HL-60 (cell line): Measurements from ENCODE around the gene IL32.

Source experiments
- DNase-seq, 2 experiments: peaks; one replicate each; pipeline ENCODE4 v3.0.0-alpha.2; 2010 to 2020; ENCODE audit warnings: low read depth in 1 of 2, low spot score in 1 of 2
- H3K27ac ChIP-seq: fragments of 250-450 bp; sonication (Bioruptor Pico); replicated peaks from 2 replicates; pipeline ENCODE4 v1.5.1; 2020; ENCODE audit warnings: mild to moderate bottlenecking, moderate library complexity
- H3K27me3 ChIP-seq: fragments of 250-450 bp; sonication (Bioruptor Pico); 2 replicates; pipeline ENCODE4 v1.5.1; 2021; ENCODE audit warnings: mild to moderate bottlenecking, moderate library complexity; ENCODE audit not compliant: insufficient read depth, poor library complexity, severe bottlenecking
- H3K4me3 ChIP-seq: replicated peaks from 2 replicates; pipeline ENCODE4 v1.5.1; 2011; ENCODE audit warnings: mild to moderate bottlenecking, control low read depth, low read length; ENCODE audit not compliant: insufficient read depth
- CTCF ChIP-seq: IDR thresholded peaks from one replicate; pipeline ENCODE4 v1.5.1; 2011; ENCODE audit warnings: low read length, control low read depth, inconsistent platforms; ENCODE audit not compliant: insufficient read depth
- GABPA ChIP-seq: IDR thresholded peaks from 2 replicates; pipeline ENCODE4 v1.6.1; 2012; ENCODE audit warnings: low read depth
- POLR2AphosphoS5 ChIP-seq: IDR thresholded peaks from 2 replicates; pipeline ENCODE4 v1.6.1; 2012; ENCODE audit warnings: low read depth
- REST ChIP-seq: IDR thresholded peaks from 2 replicates; pipeline ENCODE4 v1.6.1; 2012; ENCODE audit warnings: low read depth; ENCODE audit not compliant: insufficient replicate concordance
- SPI1 ChIP-seq: IDR thresholded peaks from 2 replicates; pipeline ENCODE4 v1.6.1; 2012; ENCODE audit warnings: low read depth, mild to moderate bottlenecking, borderline replicate concordance

IL32 gene

GRCh38 chr16:3097266-3097665 lies 31.8 kb downstream of the IL32 start:
- TF ChIP-seq REST (no peak), POLR2AphosphoS5 (no peak), CTCF (no peak), SPI1 (no peak), GABPA (no peak)
- Histone ChIP-seq H3K27ac (no peak overlapping the region), H3K4me3 (no peak overlapping the region), H3K27me3 (no peaks in the 10 kb centered on the region)
- DNase-seq, result no peak

- no peaks in the 10 kb centered on the region for H3K27me3 ChIP-seq
- 0 out of 2 replicates have a peak within 1 kb of the TSS, but pooled peaks have one; percentile 11 for H3K27ac ChIP-seq
- H3K4me3 ChIP-seq, result no peak within 1 kb of the TSS
- no peak for TF ChIP-seq POLR2AphosphoS5
- TF ChIP-seq SPI1, result no peak
- TF ChIP-seq CTCF, result no peak
- TF ChIP-seq REST, result no peak
- no peak for TF ChIP-seq GABPA
- DNase-seq, result no peak
These were observed 33.3 kb downstream of the IL32 start, which contains the start of gene ZSCAN10 for GRCh38 chr16:3098459-3099394. Gene ZSCAN10 (minus strand): TSS chr16:3099294. CDS start chr16:3092937, 6,357 bp downstream.

- Histone ChIP-seq H3K27me3 (no peaks in the 10 kb centered on the region), H3K27ac (no peak overlapping the region), H3K4me3 (no peak overlapping the region)
- no peak for TF ChIP-seq REST
- no peak for TF ChIP-seq CTCF
- TF ChIP-seq SPI1, result no peak
- no peak for TF ChIP-seq POLR2AphosphoS5
- TF ChIP-seq GABPA, result no peak
- DNase-seq, result no peak
These were observed 33.9 kb downstream of the IL32 start for GRCh38 chr16:3099395-3099731.
